ENCODE results near the gene GPR35.

- TF ChIP-seq POLR2A (IDR thresholded peaks at IDR 0.05; ENCODE audit: low read depth) (no peak), CTCF (IDR thresholded peaks at IDR 0.05) (no peak)
Observed at GRCh38 chr2:240670950-240671349, 45.7 kb downstream of the GPR35 start.
